Measurements from ENCODE around the gene GMDS. TPM values are rescaled to one million over a fixed set of nuclear protein-coding genes. Genes with fewer than 3 reads are reported as not detected.

Gene GMDS
- total and polyA plus RNA-seq, 2 donors (not counting 3 experiments of a cell fraction or from before 2014, with no cell fraction given): 9.8 to 23.5 TPM

- Histone ChIP-seq H3K9ac (replicated peaks; ENCODE audit: extremely low read depth, insufficient read depth, low read length) (no peak overlapping the region), H3K9me1 (replicated peaks; ENCODE audit: control insufficient read depth, extremely low read depth, insufficient read depth, low read length) (no peaks in the 10 kb centered on the region), H2AFZ (ENCODE audit: low read depth, low read length) (no peak overlapping the region), H3K4me1 (ENCODE audit: control insufficient read depth, extremely low read depth, insufficient read depth, low read length) (peaks cover 16% of the 10 kb centered on the region), H3K27ac (ENCODE audit: insufficient read depth, low read depth, low read length) (no peak overlapping the region), H3K4me3 (replicated peaks in 1 of 3; ENCODE audit: insufficient read depth in 1 of 3, low read depth in 1 of 3, low read length in 3 of 3) (no peak overlapping the region), H3K79me2 (ENCODE audit: control insufficient read depth, insufficient read depth, low read length) (no peaks in the 10 kb centered on the region), H3K4me2 (ENCODE audit: insufficient read depth, low read length) (no peak overlapping the region), H3K27me3 (ENCODE audit: control insufficient read depth in 2 of 2, insufficient read depth in 2 of 2, low read length in 2 of 2) (no peaks in the 10 kb centered on the region), H4K20me1 (replicated peaks; ENCODE audit: control insufficient read depth, extremely low read depth, insufficient read depth, low read length) (no peaks in the 10 kb centered on the region), H3K9me3 (replicated peaks; ENCODE audit: control insufficient read depth, insufficient read depth, low read length) (no peaks in the 10 kb centered on the region), H3K36me3 (ENCODE audit: control insufficient read depth in 2 of 2, extremely low read depth in 1 of 2, insufficient read depth in 2 of 2, low read length in 2 of 2) (no peaks in the 10 kb centered on the region)
- FAIRE-seq (no peak), DNase-seq (ENCODE audit: low read depth, low spot score) (no peak)
- no TSS peak for BruUV-seq (replicated peaks)
- dilution Hi-C loops (cut with MboI; ENCODE audit: extremely low pct_ligation_motif_present, low sequenced_read_pairs) (no loop called here), intact Hi-C loops (cut with micrococcal nuclease) (no loop called here)
- ChIA-PET POLR2A (no interaction called here), CTCF (interaction anchor here (1.0 to 1.9 kb wide), 3 partner anchors 9 to 995 kb away, joined by 3 to 7 read pairs (median 3); no protein-coding TSS in a partner anchor)
- TF ChIP-seq GATA2 (IDR thresholded peaks at IDR 0.05; ENCODE audit: insufficient read depth, insufficient read length, low read depth, low read length) (no peak), FOS (IDR thresholded peaks at IDR 0.05; ENCODE audit: borderline replicate concordance, insufficient read depth, low read length) (no peak), JUN (IDR thresholded peaks at IDR 0.05; ENCODE audit: borderline replicate concordance, insufficient read depth, insufficient read length, low read depth) (no peak), POLR2AphosphoS5 (IDR thresholded peaks at IDR 0.05; ENCODE audit: insufficient read depth, low read depth, low read length) (no peak), MYC (IDR thresholded peaks at IDR 0.05; ENCODE audit: low read depth, low read length) (no peak), POLR2A (IDR thresholded peaks at IDR 0.05; ENCODE audit: low read depth, low read length) (no peak), EZH2 (IDR thresholded peaks at IDR 0.05; ENCODE audit: borderline replicate concordance, low read depth, low read length, severe bottlenecking) (no peak)
- TF ChIP-seq, protein P1, sequence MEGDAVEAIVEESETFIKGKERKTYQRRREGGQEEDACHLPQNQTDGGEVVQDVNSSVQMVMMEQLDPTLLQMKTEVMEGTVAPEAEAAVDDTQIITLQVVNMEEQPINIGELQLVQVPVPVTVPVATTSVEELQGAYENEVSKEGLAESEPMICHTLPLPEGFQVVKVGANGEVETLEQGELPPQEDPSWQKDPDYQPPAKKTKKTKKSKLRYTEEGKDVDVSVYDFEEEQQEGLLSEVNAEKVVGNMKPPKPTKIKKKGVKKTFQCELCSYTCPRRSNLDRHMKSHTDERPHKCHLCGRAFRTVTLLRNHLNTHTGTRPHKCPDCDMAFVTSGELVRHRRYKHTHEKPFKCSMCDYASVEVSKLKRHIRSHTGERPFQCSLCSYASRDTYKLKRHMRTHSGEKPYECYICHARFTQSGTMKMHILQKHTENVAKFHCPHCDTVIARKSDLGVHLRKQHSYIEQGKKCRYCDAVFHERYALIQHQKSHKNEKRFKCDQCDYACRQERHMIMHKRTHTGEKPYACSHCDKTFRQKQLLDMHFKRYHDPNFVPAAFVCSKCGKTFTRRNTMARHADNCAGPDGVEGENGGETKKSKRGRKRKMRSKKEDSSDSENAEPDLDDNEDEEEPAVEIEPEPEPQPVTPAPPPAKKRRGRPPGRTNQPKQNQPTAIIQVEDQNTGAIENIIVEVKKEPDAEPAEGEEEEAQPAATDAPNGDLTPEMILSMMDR (IDR thresholded peaks at IDR 0.05; ENCODE audit: extremely low read depth in 1 of 2, insufficient read depth in 1 of 2, low read depth in 1 of 2, low read length in 2 of 2): no peak
- TF ChIP-seq, protein P2, sequence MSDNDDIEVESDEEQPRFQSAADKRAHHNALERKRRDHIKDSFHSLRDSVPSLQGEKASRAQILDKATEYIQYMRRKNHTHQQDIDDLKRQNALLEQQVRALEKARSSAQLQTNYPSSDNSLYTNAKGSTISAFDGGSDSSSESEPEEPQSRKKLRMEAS (IDR thresholded peaks at IDR 0.05; ENCODE audit: insufficient read depth, insufficient read length): no peak
Measured at GRCh38 chr6:1639430-1639829, 606.0 kb downstream of the GMDS start.

All from endothelial cell of umbilical vein (primary cell).